BJ (cell line): ENCODE results near the gene GPN1. TPM values are rescaled to one million over a fixed set of nuclear protein-coding genes. Genes with fewer than 3 reads are reported as not detected.

Experiments used
- CTCF ChIA-PET: fragments of 350-600 bp; formaldehyde crosslinking; extraction: SDS; loops from one replicate; lab custom pipeline; 2021; ENCODE audit warnings: antibody characterized with exemption, inconsistent platforms; lab: Yijun Ruan, JAX
- POLR2A ChIA-PET: fragments of 300-600 bp; sonication (Branson Sonifier 250); formaldehyde crosslinking; extraction: SDS; loops from one replicate; lab custom pipeline; 2021; ENCODE audit warnings: antibody characterized with exemption; lab: Charles Lee
- DNase-seq: peaks from one replicate; pipeline ENCODE4 v3.0.0-alpha.2; 2011; ENCODE audit warnings: low read depth
- H3K27me3 ChIP-seq: 2 replicates; pipeline ENCODE4 v1.6.0; 2011; ENCODE audit warnings: low read length; ENCODE audit not compliant: control insufficient read depth, insufficient read depth
- H3K36me3 ChIP-seq: 2 replicates; pipeline ENCODE4 v1.5.1; 2011; ENCODE audit warnings: low read length; ENCODE audit not compliant: control insufficient read depth, insufficient read depth
- H3K4me3 ChIP-seq: 2 replicates; pipeline ENCODE4 v1.5.1; 2011; ENCODE audit warnings: low read depth, mild to moderate bottlenecking, control low read depth, low read length
- polyA plus RNA-seq: library from polyadenylated mRNA; depleted of rRNA; stranded (reverse); fragments of >200 nt; gene quantifications from 2 replicates; pipeline ENCODE4 v1.2.3, GENCODE V29; 2011
- TF ChIP-seq, protein P1 (sequence below): IDR thresholded peaks from 2 replicates; pipeline ENCODE4 v1.5.1; 2011; ENCODE audit warnings: low read depth, mild to moderate bottlenecking, control low read depth, inconsistent platforms, low read length, moderate library complexity; ENCODE audit not compliant: insufficient read depth

Gene GPN1
- polyA plus RNA-seq, 1 experiment: 40.8 TPM

DNA sequence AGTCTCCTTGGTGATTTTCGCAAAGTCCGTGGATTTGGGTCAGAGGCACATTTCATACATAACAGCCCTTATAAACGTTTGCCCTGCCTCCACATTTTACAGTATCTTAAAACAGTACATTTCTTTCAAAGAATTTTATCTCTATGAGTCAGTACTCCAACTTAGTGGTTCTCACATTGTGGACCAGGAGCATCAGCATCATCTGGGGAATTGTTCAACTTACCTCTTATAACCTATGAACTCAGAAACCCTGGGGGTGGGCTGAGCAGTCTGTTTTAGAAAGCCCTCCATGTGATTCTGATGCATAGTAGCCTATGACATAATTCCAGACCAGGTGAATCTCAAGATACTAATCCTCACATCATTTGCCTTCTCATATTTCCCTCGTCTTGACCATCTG lies 22.2 kb downstream of the GPN1 start:
- CTCF ChIA-PET: interaction anchor here (0.8 kb wide), 1 partner anchor 32 kb away, joined by 3 read pairs; no protein-coding TSS in a partner anchor

DNA sequence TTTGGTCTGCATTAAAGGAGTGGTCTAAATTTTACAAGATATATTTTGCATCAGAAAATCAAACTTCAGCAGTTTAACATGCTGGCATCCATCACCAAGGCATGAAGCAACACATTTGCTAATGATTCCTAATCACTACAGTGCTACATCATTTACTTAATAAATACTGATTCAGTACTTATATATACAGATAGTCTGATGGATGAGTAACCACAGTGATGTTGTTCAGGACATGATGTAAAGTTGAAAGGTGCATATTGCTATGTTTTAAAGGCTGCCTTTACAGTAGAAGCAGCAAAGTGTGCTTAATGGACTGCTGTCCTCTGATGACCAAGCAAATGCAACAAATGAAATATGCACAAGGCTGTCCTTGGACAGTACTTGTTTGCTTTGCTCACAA lies 23.5 kb downstream of the GPN1 start:
- POLR2A ChIA-PET: no interaction called here
- CTCF ChIA-PET: no interaction called here
- Histone ChIP-seq H3K27me3 (no peaks in the 10 kb centered on the region), H3K36me3 (peaks cover 8% of the 10 kb centered on the region), H3K4me3 (no peak overlapping the region)
- TF ChIP-seq, protein P1, sequence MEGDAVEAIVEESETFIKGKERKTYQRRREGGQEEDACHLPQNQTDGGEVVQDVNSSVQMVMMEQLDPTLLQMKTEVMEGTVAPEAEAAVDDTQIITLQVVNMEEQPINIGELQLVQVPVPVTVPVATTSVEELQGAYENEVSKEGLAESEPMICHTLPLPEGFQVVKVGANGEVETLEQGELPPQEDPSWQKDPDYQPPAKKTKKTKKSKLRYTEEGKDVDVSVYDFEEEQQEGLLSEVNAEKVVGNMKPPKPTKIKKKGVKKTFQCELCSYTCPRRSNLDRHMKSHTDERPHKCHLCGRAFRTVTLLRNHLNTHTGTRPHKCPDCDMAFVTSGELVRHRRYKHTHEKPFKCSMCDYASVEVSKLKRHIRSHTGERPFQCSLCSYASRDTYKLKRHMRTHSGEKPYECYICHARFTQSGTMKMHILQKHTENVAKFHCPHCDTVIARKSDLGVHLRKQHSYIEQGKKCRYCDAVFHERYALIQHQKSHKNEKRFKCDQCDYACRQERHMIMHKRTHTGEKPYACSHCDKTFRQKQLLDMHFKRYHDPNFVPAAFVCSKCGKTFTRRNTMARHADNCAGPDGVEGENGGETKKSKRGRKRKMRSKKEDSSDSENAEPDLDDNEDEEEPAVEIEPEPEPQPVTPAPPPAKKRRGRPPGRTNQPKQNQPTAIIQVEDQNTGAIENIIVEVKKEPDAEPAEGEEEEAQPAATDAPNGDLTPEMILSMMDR: no peak
- DNase-seq: no peak

More for the DNA sequence above, 22.2 kb downstream of the GPN1 start:
- Histone ChIP-seq H3K4me3 (no peak overlapping the region), H3K36me3 (peaks cover 6% of the 10 kb centered on the region; the same call in 1 of the 2 replicates), H3K27me3 (no peaks in the 10 kb centered on the region)
- POLR2A ChIA-PET: no interaction called here
- TF ChIP-seq, protein P1: no peak
- DNase-seq: no peak

DNA sequence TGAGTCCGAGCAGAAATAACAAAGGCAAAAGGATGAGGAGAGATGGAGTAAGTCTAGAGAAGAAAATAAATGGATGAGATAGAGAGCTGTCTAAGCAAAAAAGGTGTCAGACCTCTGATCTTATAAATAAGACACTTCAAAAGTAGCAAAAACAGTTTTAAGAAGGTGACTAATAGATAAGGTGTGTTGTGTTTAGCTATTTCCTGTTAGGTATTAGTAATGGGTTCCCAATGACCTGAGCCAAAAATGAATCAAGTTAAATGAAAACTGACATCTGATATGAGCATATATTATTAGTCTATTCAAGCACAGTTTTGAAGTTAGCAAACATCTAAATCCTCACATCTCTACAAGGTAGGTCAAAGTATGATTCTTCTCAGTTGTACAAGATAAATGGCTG lies 23.9 kb downstream of the GPN1 start:
- CTCF ChIA-PET: no interaction called here
- no peaks in the 10 kb centered on the region for H3K27me3 ChIP-seq
- POLR2A ChIA-PET: no interaction called here

DNA sequence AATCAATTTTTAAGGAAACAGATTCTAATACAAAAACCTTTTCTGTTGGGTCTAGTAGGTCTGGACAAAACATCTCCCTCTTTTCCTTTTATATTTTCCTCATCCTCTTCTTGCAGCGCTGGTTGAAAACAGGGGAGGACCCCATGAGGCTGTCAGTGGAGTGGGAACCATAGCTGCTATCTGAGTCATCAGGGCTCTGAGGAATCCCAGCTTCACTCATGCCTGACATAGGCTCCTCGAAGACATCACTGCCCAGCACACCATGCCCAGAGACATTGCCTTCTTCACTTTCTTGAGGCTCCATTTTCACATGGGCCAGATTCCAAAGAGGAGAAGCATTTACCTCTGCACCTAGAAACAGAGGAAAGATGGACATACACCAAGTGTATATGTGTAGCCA lies 24.5 kb downstream of the GPN1 start:
- ChIA-PET POLR2A (no interaction called here), CTCF (interaction anchor here (1.3 kb wide), 1 partner anchor 32 kb away, joined by 4 read pairs; no protein-coding TSS in a partner anchor)
- peaks cover 11% of the 10 kb centered on the region for H3K36me3 ChIP-seq
- no peak overlapping the region for H3K4me3 ChIP-seq
- no peaks in the 10 kb centered on the region for H3K27me3 ChIP-seq
- TF ChIP-seq, protein P1: no peak
- no peak for DNase-seq

More for the DNA sequence above, 23.9 kb downstream of the GPN1 start:
- TF ChIP-seq, protein P1: no peak
- no peak overlapping the region for H3K4me3 ChIP-seq
- no peak for DNase-seq
- peaks cover 11% of the 10 kb centered on the region for H3K36me3 ChIP-seq

DNA sequence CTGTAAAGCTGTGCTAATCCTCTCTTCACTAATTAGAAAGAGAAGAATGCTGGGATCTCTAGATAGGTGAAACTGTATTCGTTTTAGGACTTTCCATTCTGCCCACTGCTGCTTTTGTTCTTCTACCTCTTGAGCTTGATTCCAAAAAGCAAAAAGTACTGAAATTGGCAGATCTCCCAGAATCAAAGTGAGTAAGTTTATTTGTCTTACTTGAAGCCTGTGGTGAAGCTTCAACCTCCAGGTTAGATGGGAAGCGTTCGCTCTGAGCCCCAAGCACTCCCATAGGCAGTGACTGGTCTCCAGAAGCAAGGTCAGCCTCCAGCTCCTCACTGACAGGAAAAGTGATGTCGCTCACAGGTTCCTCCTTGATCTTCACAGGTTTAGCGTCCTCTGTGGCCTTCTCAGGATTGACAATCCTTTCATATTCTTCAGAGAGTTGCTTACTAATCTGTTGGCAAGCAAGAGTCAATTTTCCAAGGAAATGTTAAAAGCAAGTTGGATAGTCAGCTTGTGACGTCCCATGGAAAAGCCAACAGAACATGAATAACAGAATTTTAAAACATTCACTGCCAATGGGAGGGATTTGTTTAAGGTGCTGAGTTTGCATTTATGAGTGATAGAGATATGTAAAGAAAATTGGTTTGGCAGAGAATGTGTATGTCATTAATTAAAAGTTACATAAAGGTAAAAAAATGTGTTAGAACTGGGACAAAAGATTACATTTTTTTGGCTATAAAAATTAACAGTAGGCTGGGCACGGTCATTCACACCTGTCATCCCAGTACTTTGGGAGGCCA lies 26.5 kb downstream of the GPN1 start:
- Histone ChIP-seq H3K27me3 (no peaks in the 10 kb centered on the region), H3K4me3 (no peak overlapping the region), H3K36me3 (peaks cover 11% of the 10 kb centered on the region)
- DNase-seq: no peak
- TF ChIP-seq, protein P1: no peak
- POLR2A ChIA-PET: interaction anchor here (0.6 to 1.2 kb wide), 2 partner anchors 165 to 246 kb away, joined by 4 to 6 read pairs; partner anchors contain the start of gene PPM1G
- CTCF ChIA-PET: no interaction called here
